ENCODE measurements around the gene ATF6. TPM values are rescaled to one million over a fixed set of nuclear protein-coding genes. Genes with fewer than 3 reads are reported as not detected.

Gene ATF6
- total and polyA plus RNA-seq, 2 of the 8 experiments (the other 6 are each of a cell fraction or from before 2014, with no cell fraction given): 4.6 to 10.0 TPM

DNA sequence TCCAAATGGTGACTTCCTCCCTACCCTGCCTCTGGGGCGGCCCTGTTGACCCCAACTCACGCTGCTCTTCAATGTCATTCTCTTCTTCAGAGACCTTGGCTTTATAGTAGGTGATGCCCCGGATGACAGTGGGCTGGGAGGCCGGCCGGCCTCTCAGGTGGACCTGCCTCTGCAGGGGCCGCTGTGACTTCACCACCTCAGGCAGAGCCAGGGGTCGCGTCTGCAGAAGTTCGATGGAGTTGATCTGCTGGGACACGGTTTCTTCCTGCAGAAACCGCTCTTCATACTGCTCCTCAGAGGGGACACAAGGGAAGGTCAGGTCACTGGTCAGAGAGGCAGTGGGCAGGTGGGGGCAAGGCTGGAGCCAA lies 233.9 kb downstream of the ATF6 start:
- 94% methylated on average over 11 of the region's 11 CpGs; no CpG with 5 or more reads in 1 of the 2 experiments for WGBS, 2 experiments (ENCODE audit: extremely low coverage in 1 of 2, insufficient coverage in 1 of 2, insufficient read length in 1 of 2, insufficient replicate concordance in 2 of 2, low coverage in 1 of 2, low lambda C conversion rate in 2 of 2, missing lambda C conversion rate in 1 of 2)
- Histone ChIP-seq H4K20me1 (replicated peaks in 1 of 2; ENCODE audit: control insufficient read depth in 1 of 2, insufficient read depth in 2 of 2, low read length in 2 of 2) (no peaks in the 10 kb centered on the region), H3K56ac (replicated peaks; ENCODE audit: insufficient read length, low read depth, low read length) (no peak overlapping the region), H3K23ac (ENCODE audit: insufficient read length) (no peak overlapping the region), H3K27ac (ENCODE audit: low read depth, low read length) (no peak overlapping the region), H2AFZ (ENCODE audit: low read length) (no peak overlapping the region), H2BK20ac (ENCODE audit: low read length) (no peak overlapping the region), H3K79me1 (ENCODE audit: low read depth, low read length) (no peaks in the 10 kb centered on the region), H4K5ac (ENCODE audit: insufficient read length, low read depth, low read length) (no peak overlapping the region), H3K36me3 (ENCODE audit: control insufficient read depth in 2 of 4, insufficient read depth in 4 of 4, low read length in 3 of 4) (no peaks in the 10 kb centered on the region; a peak in 2 of 8 replicates), H3K4me2 (ENCODE audit: insufficient read depth in 1 of 2, low read depth in 2 of 2, low read length in 2 of 2) (no peak overlapping the region), H3K79me2 (ENCODE audit: control insufficient read depth in 1 of 2, insufficient read depth in 2 of 2, low read length in 2 of 2) (no peaks in the 10 kb centered on the region), H3K4ac (replicated peaks; ENCODE audit: insufficient read length, low read depth, low read length) (no peak overlapping the region), H3K4me3 (ENCODE audit: extremely low read depth in 1 of 4, insufficient read depth in 2 of 4, low read depth in 3 of 4, low read length in 4 of 4) (no peak overlapping the region), H2BK15ac (ENCODE audit: low read length) (no peak overlapping the region), H3K9me3 (ENCODE audit: insufficient read depth in 2 of 2, low read depth in 1 of 2, low read length in 1 of 2) (no peaks in the 10 kb centered on the region), H2BK12ac (ENCODE audit: low read depth, low read length) (no peak overlapping the region), H4K91ac (replicated peaks; ENCODE audit: insufficient read length, low read length) (no peak overlapping the region), H2AK5ac (ENCODE audit: low read depth, low read length) (no peak overlapping the region), H3K18ac (ENCODE audit: extremely low read depth, low read length) (no peak overlapping the region), H3K14ac (ENCODE audit: insufficient read length) (no peak overlapping the region), H3K4me1 (replicated peaks in 1 of 4; ENCODE audit: control insufficient read depth in 3 of 4, insufficient read depth in 4 of 4, low read length in 3 of 4) (no peaks in the 10 kb centered on the region), H3K27me3 (replicated peaks in 1 of 4; ENCODE audit: control insufficient read depth in 3 of 4, extremely low read depth in 1 of 4, insufficient read depth in 3 of 4, low read length in 3 of 4) (no peaks in the 10 kb centered on the region), H4K8ac (ENCODE audit: extremely low read depth, insufficient read depth, low read length) (0 out of 2 replicates have a peak overlapping the region, but pooled peaks have one; percentile 8), H3K9ac (replicated peaks in 1 of 4; ENCODE audit: extremely low read depth in 1 of 4, low read depth in 3 of 4, low read length in 3 of 4) (no peak overlapping the region), H2BK120ac (replicated peaks; ENCODE audit: low read depth, low read length) (no peak overlapping the region), H3K23me2 (ENCODE audit: low read depth, low read length) (no peaks in the 10 kb centered on the region), H2BK5ac (ENCODE audit: low read depth, low read length) (no peak overlapping the region)
- FAIRE-seq (no peak), DNase-seq (ENCODE audit: low read depth in 1 of 2, low spot score in 2 of 2) (no peak)
- CTCF ChIA-PET (ENCODE audit: partially characterized antibody): interaction anchor here (1.0 kb wide), 1 partner anchor 37 kb away, joined by 5 read pairs; no protein-coding TSS in a partner anchor
- POLR2A ChIA-PET (ENCODE audit: partially characterized antibody): no interaction called here
- TF ChIP-seq CEBPB (IDR thresholded peaks at IDR 0.05; ENCODE audit: low read depth, low read length): no peak
- no peak for TF ChIP-seq SAP30 (IDR thresholded peaks at IDR 0.05; ENCODE audit: insufficient read depth, insufficient replicate concordance, low read length)
- TF ChIP-seq KDM1A (IDR thresholded peaks at IDR 0.05; ENCODE audit: borderline replicate concordance, low read length): no peak
- TF ChIP-seq RBBP5 (IDR thresholded peaks at IDR 0.05; ENCODE audit: borderline replicate concordance, low read depth, low read length): no peak
- no peak for TF ChIP-seq POU5F1 (IDR thresholded peaks at IDR 0.05; ENCODE audit: low read depth, low read length)

Data from H1 (cell line).